HEK293 (cell line): ENCODE results near the gene PTPRN2.

ENCODE experiments used
- CTCF ChIP-seq: fragments of 450-650 bp; formaldehyde crosslinking; IDR thresholded peaks from 2 replicates; pipeline ENCODE4 v1.5.1; 2016; ENCODE audit warnings: missing biosample characterization, missing genetic modification characterization
- ZBTB20 ChIP-seq: fragments of 450-650 bp; formaldehyde crosslinking; IDR thresholded peaks from 2 replicates; pipeline ENCODE4 v1.5.1; 2016; ENCODE audit warnings: missing biosample characterization, missing genetic modification characterization
- ZNF121 ChIP-seq: fragments of 450-650 bp; formaldehyde crosslinking; IDR thresholded peaks from 2 replicates; pipeline ENCODE4 v1.5.1; 2016; ENCODE audit warnings: missing biosample characterization, missing genetic modification characterization
- ZNF324 ChIP-seq: fragments of 450-650 bp; formaldehyde crosslinking; IDR thresholded peaks from 2 replicates; pipeline ENCODE4 v1.5.1; 2016; ENCODE audit warnings: missing biosample characterization, missing genetic modification characterization
- ZNF830 ChIP-seq: fragments of 450-650 bp; IDR thresholded peaks from 2 replicates; pipeline ENCODE4 v1.5.0; 2018; ENCODE audit warnings: missing biosample characterization, missing genetic modification characterization, low read depth, mild to moderate bottlenecking, moderate library complexity
- TF ChIP-seq, protein P1 (sequence below): fragments of 450-650 bp; formaldehyde crosslinking; IDR thresholded peaks from 2 replicates; pipeline ENCODE4 v1.5.1; 2016; ENCODE audit warnings: missing biosample characterization, missing genetic modification characterization, borderline replicate concordance

- TF ChIP-seq, protein P1, sequence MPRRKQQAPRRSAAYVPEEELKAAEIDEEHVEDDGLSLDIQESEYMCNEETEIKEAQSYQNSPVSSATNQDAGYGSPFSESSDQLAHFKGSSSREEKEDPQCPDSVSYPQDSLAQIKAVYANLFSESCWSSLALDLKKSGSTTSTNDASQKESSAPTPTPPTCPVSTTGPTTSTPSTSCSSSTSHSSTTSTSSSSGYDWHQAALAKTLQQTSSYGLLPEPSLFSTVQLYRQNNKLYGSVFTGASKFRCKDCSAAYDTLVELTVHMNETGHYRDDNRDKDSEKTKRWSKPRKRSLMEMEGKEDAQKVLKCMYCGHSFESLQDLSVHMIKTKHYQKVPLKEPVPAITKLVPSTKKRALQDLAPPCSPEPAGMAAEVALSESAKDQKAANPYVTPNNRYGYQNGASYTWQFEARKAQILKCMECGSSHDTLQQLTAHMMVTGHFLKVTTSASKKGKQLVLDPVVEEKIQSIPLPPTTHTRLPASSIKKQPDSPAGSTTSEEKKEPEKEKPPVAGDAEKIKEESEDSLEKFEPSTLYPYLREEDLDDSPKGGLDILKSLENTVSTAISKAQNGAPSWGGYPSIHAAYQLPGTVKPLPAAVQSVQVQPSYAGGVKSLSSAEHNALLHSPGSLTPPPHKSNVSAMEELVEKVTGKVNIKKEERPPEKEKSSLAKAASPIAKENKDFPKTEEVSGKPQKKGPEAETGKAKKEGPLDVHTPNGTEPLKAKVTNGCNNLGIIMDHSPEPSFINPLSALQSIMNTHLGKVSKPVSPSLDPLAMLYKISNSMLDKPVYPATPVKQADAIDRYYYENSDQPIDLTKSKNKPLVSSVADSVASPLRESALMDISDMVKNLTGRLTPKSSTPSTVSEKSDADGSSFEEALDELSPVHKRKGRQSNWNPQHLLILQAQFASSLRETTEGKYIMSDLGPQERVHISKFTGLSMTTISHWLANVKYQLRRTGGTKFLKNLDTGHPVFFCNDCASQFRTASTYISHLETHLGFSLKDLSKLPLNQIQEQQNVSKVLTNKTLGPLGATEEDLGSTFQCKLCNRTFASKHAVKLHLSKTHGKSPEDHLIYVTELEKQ (tag by site-specific recombination) = no peak
- TF ChIP-seq ZNF830 (no peak), CTCF (tag by site-specific recombination) (no peak), ZNF324 (no peak), ZNF121 (tag by site-specific recombination) (no peak), ZBTB20 (tag by site-specific recombination) (no peak)
Observed at GRCh38 chr7:158206341-158206740, 381.3 kb downstream of the PTPRN2 start.
